DND-41 (cell line): Measurements from ENCODE around the gene OSCAR.

Source experiments
- CTCF ChIP-seq: IDR thresholded peaks from 2 replicates; pipeline ENCODE4 v1.5.1; 2012; ENCODE audit warnings: borderline replicate concordance, low read length, moderate library complexity, mild to moderate bottlenecking; ENCODE audit not compliant: poor library complexity, severe bottlenecking; ENCODE audit errors: extremely low read depth
- EZH2 ChIP-seq: IDR thresholded peaks from 3 replicates; pipeline ENCODE4 v1.6.1; 2012; ENCODE audit warnings: borderline replicate concordance, low read depth, mild to moderate bottlenecking, moderate library complexity, low read length, inconsistent platforms; ENCODE audit not compliant: severe bottlenecking

GRCh38 chr19:54138489-54139256, 38.1 kb upstream of the OSCAR start:
- TF ChIP-seq CTCF: no peak
- TF ChIP-seq EZH2: no peak
